ENCODE measurements around the gene PITPNM3. TPM values are rescaled to one million over a fixed set of nuclear protein-coding genes. Genes with fewer than 3 reads are reported as not detected.

The PITPNM3 gene
- total RNA-seq, 1 experiment from 2014 or later, result 0.05 TPM

- in situ Hi-C loops (cut with HindIII; ENCODE audit: low pct_unique_long_range_greater_than_20kb, low sequenced_read_pairs), result no loop called here
- no peak for DNase-seq (ENCODE audit: low read depth, low spot score)
Observed at GRCh38 chr17:6514371-6514770, 42.0 kb downstream of the PITPNM3 start.

GRCh38 chr17:6512552-6512951 lies 43.8 kb downstream of the PITPNM3 start:
- in situ Hi-C loops (cut with HindIII; ENCODE audit: low pct_unique_long_range_greater_than_20kb, low sequenced_read_pairs), result no loop called here
- DNase-seq (ENCODE audit: low read depth, low spot score), result no peak

DNA sequence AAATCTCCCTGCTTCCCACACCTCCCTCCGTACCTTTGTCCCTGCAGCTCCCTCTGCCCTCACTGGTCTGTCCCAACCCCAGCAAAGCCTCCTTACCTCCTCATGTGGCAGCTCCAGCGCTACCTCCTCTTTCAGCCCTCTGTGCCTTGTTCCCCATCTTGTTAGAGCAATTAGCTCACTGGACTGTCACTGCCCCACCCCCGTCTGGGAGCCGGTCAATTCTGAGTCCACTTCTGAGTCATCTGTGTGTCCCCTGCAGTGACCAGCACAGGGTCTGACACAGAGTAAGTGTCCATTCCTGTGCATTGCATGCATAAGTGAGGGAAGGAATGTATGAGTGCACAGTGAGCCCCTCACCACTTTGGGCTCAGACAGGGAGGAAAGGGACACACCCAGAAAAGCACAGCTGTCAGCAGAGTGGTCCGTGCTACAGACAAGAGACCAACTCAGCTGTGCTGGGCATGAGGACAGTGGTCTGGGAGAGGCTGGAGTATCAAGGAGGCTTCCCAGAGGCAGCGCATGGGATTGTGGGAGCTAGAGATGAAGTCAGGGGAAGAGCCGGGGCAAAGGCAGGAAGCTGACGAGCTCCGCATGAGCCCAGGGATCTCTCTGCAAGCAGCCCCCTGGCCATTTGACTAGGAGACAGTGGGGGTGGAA lies 45.9 kb downstream of the PITPNM3 start:
- in situ Hi-C loops (cut with HindIII; ENCODE audit: low pct_unique_long_range_greater_than_20kb, low sequenced_read_pairs), result no loop called here
- DNase-seq (ENCODE audit: low read depth, low spot score), result no peak

DNA sequence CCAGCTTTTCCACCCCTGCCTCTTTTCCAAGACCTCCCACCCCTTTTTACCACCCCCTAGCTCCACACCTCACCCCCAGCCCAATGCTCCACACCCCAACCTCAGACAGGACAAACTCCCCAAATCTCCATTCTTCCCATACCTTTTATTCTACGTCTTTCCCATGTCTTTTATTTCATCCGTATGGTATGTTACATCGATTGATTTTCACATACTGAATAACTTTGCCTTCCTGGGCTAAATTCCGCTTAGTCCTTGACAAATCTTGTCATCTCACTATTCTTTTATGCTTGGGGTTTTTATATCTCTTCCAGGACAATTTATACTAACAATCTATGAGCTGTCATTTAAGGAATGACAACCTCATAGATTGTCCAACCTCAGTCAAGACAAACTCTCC lies 46.4 kb downstream of the PITPNM3 start:
- in situ Hi-C loops (cut with HindIII; ENCODE audit: low pct_unique_long_range_greater_than_20kb, low sequenced_read_pairs), result no loop called here
- DNase-seq (ENCODE audit: low read depth, low spot score), result no peak

DNA sequence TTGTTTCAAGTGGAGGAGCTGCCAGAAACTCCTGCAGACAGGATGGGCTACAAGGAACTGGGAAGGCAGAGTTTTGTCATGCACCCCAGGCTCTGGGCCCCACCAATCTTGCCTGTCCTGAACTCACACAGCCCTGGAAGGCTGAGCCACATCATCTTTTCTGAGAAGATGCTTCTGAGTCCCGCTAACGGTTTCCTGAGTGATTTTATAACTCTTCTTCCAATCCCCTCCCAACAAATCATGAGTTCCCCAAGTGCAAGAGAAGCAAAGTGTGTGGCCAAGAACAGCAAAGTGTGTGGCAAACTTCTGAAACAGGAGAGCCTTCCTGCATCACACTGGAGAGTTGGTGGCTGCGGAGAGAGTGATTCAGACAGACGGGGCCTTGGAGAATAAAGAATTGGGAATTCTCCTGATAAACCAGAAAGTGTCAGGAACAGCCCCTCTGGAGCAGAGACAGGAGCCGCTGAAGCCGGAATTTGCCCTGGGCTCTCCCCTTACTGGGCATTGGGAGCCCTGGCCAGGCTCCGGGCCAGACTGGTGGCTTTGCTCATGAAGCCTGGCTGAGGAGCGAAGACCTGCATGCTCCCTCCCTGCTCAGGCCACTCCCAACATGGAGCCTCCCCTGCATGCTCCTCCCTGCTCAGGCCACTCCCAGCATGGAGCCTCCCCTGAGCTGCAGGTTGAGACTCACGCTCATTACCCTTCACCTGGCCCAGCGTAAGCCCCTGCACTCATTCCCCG lies 47.2 kb downstream of the PITPNM3 start:
- no peak for DNase-seq (ENCODE audit: low read depth, low spot score)
- in situ Hi-C loops (cut with HindIII; ENCODE audit: low pct_unique_long_range_greater_than_20kb, low sequenced_read_pairs), result no loop called here

GRCh38 chr17:6508519-6509030 lies 47.8 kb downstream of the PITPNM3 start:
- DNase-seq (ENCODE audit: low read depth, low spot score), result no peak
- in situ Hi-C loops (cut with HindIII; ENCODE audit: low pct_unique_long_range_greater_than_20kb, low sequenced_read_pairs), result no loop called here

GRCh38 chr17:6508016-6508415 lies 48.3 kb downstream of the PITPNM3 start:
- no peak for DNase-seq (ENCODE audit: low read depth, low spot score)
- in situ Hi-C loops (cut with HindIII; ENCODE audit: low pct_unique_long_range_greater_than_20kb, low sequenced_read_pairs), result no loop called here

- in situ Hi-C loops (cut with HindIII; ENCODE audit: low pct_unique_long_range_greater_than_20kb, low sequenced_read_pairs), result no loop called here
- no peak for DNase-seq (ENCODE audit: low read depth, low spot score)
Observed at GRCh38 chr17:6507535-6507934, 48.8 kb downstream of the PITPNM3 start.

DNA sequence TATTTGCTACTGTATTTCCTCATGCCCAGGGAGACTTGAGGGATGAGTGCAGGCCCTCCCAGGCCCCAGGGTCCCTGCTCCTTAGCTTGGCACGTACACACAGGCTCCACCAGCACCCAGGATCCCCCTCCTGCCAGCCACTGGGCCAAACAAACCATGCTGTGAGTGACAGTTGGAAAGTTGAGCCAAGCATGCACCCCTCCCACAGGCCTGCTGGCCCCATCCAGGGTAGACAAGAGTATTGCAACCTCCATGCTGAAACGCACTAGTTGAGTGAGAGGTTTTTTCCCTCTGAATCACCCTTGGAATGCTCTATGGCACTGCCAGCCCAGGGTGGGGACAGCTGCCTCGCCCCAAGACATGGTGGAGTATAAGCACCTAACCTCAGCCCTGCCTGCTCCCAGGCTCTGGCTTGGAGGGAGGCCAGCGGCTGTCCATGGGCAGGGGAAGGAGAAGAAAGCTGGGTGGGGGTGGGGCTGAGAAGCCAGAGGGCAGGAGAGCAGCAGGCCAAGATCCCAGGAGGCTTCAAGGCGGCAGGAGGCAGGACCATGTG lies 49.6 kb downstream of the PITPNM3 start:
- no peak for DNase-seq (ENCODE audit: low read depth, low spot score)
- in situ Hi-C loops (cut with HindIII; ENCODE audit: low pct_unique_long_range_greater_than_20kb, low sequenced_read_pairs), result no loop called here

DNA sequence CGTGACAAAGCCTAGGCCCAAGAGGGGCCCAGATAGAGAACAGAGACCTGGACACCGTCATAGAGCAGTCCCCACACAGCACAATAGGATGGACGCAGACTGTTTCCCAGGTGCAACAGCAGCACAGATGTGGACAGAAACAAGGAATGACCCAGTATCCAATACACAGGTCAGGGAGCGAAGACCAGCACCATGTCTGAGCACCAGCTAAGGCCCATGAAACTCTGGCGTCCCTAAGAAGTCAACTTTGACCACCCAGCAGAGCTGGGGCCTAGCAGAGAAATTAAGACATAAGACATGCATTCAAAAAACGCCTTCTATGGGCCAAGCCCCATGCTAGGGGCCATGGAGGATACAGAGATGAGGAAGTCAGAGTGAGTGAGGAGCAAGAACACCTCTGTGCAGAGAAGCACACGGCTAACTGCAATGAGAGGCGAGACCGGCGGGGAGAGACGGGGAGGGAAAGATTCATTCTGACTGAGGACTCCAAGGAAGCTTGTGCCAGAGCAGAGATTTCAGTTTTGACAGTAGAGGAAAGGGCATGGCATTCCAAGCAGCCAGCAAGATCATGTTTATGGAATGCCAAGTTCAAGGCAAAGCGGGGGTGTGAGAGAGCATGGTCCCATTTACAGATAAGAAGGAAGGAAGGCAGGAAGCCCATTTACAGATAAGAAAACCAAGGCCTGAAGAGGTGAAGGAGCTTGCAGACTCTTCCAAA lies 50.8 kb downstream of the PITPNM3 start:
- in situ Hi-C loops (cut with HindIII; ENCODE audit: low pct_unique_long_range_greater_than_20kb, low sequenced_read_pairs), result no loop called here
- no peak for DNase-seq (ENCODE audit: low read depth, low spot score)

- DNase-seq (ENCODE audit: low read depth, low spot score), result no peak
Observed at GRCh38 chr17:6503641-6504195, 52.6 kb downstream of the PITPNM3 start.

GRCh38 chr17:6502871-6503509 lies 53.4 kb downstream of the PITPNM3 start:
- in situ Hi-C loops (cut with HindIII; ENCODE audit: low pct_unique_long_range_greater_than_20kb, low sequenced_read_pairs), result no loop called here

More at GRCh38 chr17:6503641-6504195, 52.6 kb downstream of the PITPNM3 start:
- in situ Hi-C loops (cut with HindIII; ENCODE audit: low pct_unique_long_range_greater_than_20kb, low sequenced_read_pairs), result no loop called here

GRCh38 chr17:6502142-6502541 lies 54.2 kb downstream of the PITPNM3 start:
- in situ Hi-C loops (cut with HindIII; ENCODE audit: low pct_unique_long_range_greater_than_20kb, low sequenced_read_pairs), result no loop called here
- no peak for DNase-seq (ENCODE audit: low read depth, low spot score)

More at GRCh38 chr17:6502871-6503509, 53.4 kb downstream of the PITPNM3 start:
- no peak for DNase-seq (ENCODE audit: low read depth, low spot score)

- in situ Hi-C loops (cut with HindIII; ENCODE audit: low pct_unique_long_range_greater_than_20kb, low sequenced_read_pairs), result no loop called here
- DNase-seq (ENCODE audit: low read depth, low spot score), result no peak
Observed at GRCh38 chr17:6501359-6501758, 55.0 kb downstream of the PITPNM3 start.

DNA sequence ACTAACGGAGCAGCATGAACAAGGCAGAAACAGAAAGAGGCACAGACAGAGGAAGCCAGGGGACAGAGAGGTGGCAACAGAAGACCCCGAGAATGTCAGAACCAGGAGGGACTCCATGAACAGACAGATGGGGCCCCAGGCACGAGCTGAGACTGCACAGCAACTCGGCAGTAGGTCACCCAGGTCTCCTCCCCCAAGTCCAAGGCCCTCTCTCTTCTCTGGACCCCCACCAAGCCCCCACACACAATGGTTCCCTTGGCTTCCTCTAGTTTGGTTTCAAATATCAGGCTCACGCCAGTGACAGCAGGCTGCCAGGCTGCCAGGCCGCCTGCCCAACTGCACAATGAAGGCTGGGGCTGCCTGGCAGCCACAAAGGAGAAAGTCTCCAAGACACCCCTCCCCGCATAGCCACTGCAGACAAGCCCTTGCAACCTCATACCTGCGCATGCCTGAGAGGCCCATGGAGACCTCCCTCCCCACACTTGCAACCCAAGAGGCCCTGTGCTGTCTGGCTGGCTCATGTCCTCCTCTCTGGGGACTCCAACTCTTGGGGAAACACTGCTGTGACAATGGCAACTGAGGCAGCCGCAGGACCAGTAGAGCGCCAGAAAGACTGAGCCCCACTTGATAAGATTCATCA lies 57.3 kb downstream of the PITPNM3 start:
- in situ Hi-C loops (cut with HindIII; ENCODE audit: low pct_unique_long_range_greater_than_20kb, low sequenced_read_pairs), result no loop called here

DNA sequence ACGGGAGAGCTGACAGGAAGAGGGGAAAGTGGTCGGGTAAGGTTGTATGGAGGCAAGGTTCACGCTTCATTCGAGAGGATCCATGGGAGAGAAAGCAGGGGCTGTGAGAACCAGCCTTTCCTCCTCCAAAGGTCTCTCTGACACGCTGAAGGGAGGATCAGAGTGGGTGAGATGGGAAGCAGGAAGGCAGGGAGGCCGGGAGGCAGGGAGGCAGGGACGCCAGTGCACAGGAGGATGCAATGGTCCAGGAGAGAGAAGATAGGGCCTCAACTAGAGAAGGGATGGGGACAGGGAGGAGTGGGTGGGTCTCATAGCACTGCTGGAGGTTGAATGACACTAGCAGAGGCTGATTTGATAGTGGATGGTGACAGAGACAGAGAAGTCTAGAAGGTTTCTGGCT lies 58.0 kb downstream of the PITPNM3 start:
- no peak for DNase-seq (ENCODE audit: low read depth, low spot score)
- in situ Hi-C loops (cut with HindIII; ENCODE audit: low pct_unique_long_range_greater_than_20kb, low sequenced_read_pairs), result no loop called here

More for the DNA sequence above, 57.3 kb downstream of the PITPNM3 start:
- DNase-seq (ENCODE audit: low read depth, low spot score), result no peak

Measured in SK-MEL-5 (cell line).